Mesothelial cell of epicardium (in vitro differentiated cells): ENCODE measurements around the gene GGT6. TPM values are rescaled to one million over a fixed set of nuclear protein-coding genes. Genes with fewer than 3 reads are reported as not detected.
A peak's percentile ranks its signal among the peaks of the same experiment; 100 is the strongest.

Experiments
- DNase-seq, 2 experiments: peaks; one replicate each; pipeline ENCODE4 v3.0.0; 2021; ENCODE audit warnings: low spot score in 2 of 2; ENCODE audit not compliant: unreplicated experiment in 2 of 2
- H3K27ac Mint-ChIP-seq: 2 replicates; pipeline ENCODE4 v1.8.0; 2021; ENCODE audit warnings: mixed read lengths
- H3K27me3 Mint-ChIP-seq: 2 replicates; pipeline ENCODE4 v1.8.0; 2021; ENCODE audit warnings: low read depth, mixed read lengths
- H3K36me3 Mint-ChIP-seq: 2 replicates; pipeline ENCODE4 v1.8.0; 2021; ENCODE audit warnings: mixed read lengths
- H3K4me1 Mint-ChIP-seq: 2 replicates; pipeline ENCODE4 v1.8.0; 2021; ENCODE audit warnings: mixed read lengths
- H3K4me3 Mint-ChIP-seq: 2 replicates; pipeline ENCODE4 v1.8.0; 2021; ENCODE audit warnings: mild to moderate bottlenecking, moderate library complexity, mixed read lengths
- H3K9me3 Mint-ChIP-seq: 2 replicates; pipeline ENCODE4 v1.8.0; 2021; ENCODE audit warnings: mixed read lengths
- CTCF ChIP-seq: fragments of 200-600 bp; sonication (generic); IDR thresholded peaks from one replicate; pipeline ENCODE4 v1.5.0; 2021; ENCODE audit warnings: antibody characterized with exemption; ENCODE audit not compliant: unreplicated experiment
- total RNA-seq: library from RNA; stranded (reverse); gene quantifications from 3 replicates; pipeline ENCODE4 v1.2.1, GENCODE V29; 2021

The GGT6 gene
- total RNA-seq, 1 donor from 2014 or later, result 0.27 TPM

- no peak for DNase-seq
- no peaks in the 10 kb centered on the region for H3K9me3 Mint-ChIP-seq
- no peak for TF ChIP-seq CTCF
- H3K27ac Mint-ChIP-seq, result no peak overlapping the region
- peaks cover 40% of the 10 kb centered on the region for H3K4me1 Mint-ChIP-seq
- no peak overlapping the region for H3K4me3 Mint-ChIP-seq
- H3K36me3 Mint-ChIP-seq, result peaks cover 5% of the 10 kb centered on the region
- H3K27me3 Mint-ChIP-seq, result no peaks in the 10 kb centered on the region
Observed at GRCh38 chr17:4556996-4557395, 3.4 kb downstream of the GGT6 start.

DNA sequence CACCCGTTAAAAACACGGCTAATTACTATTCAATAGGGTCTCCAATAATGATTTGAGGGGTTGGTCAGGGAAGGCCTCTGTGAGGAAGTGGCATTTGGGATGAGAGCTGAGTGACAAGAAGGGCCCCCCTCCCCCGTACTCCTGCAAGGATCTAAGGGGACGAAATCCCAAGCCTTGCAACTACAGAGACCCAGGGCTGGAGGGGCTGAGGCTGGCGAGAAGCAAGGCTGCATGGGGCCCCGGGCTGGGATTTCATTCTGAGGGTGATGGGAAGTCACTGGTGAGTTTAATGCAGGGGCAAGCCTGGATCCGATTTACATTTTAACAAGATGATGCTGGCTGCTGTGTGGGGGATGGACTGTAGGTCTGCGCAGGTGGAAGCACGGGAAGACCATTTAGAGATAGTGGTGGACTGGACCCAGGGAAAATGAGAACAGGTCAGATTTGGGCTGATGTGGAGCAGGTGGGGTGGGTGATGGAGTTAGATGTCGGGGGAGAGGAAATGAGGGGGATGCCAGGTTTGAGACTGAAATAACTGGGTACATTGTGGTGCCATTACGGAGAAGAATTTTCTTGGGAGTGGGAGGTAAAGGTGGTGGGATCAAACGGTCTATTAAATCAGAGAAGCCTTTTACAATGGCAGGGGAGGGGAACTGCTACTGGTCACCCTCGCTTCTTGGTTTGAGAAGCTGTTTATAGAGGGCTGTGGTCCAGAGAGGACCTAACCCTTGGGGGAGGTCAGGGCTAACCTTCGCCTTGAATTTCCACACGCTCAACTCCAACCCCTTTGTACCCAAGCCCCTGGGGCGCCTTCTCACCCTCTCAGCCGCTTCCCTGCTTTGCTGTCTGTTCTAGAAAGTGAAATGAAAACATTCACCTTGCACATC, 4.3 kb downstream of the GGT6 start:
- Mint-ChIP-seq H3K27me3 (no peaks in the 10 kb centered on the region), H3K27ac (peak overlapping the region; percentile 97), H3K4me3 (peak overlapping the region; percentile 90), H3K4me1 (peaks cover 35% of the 10 kb centered on the region), H3K9me3 (no peaks in the 10 kb centered on the region), H3K36me3 (peaks cover 7% of the 10 kb centered on the region)
- TF ChIP-seq CTCF, result no peak
- DNase-seq, result no peak

- peak within 1 kb of the TSS; percentile 90 for H3K4me3 Mint-ChIP-seq
- no peaks in the 10 kb centered on the region for H3K27me3 Mint-ChIP-seq
- peak within 1 kb of the TSS; percentile 97 for H3K27ac Mint-ChIP-seq
- no peaks in the 10 kb centered on the region for H3K9me3 Mint-ChIP-seq
- peaks cover 11% of the 10 kb centered on the region for H3K36me3 Mint-ChIP-seq
- peak; percentile 94 to 96 for DNase-seq
- TF ChIP-seq CTCF, result peak; percentile 19
- peaks cover 31% of the 10 kb centered on the region for H3K4me1 Mint-ChIP-seq
Observed at GRCh38 chr17:4554997-4555799, 5.2 kb downstream of the GGT6 start, which contains the start of gene MYBBP1A. TSS of gene MYBBP1A (minus strand) at chr17:4555384. CDS start at chr17:4555324, 60 bp downstream.

DNA sequence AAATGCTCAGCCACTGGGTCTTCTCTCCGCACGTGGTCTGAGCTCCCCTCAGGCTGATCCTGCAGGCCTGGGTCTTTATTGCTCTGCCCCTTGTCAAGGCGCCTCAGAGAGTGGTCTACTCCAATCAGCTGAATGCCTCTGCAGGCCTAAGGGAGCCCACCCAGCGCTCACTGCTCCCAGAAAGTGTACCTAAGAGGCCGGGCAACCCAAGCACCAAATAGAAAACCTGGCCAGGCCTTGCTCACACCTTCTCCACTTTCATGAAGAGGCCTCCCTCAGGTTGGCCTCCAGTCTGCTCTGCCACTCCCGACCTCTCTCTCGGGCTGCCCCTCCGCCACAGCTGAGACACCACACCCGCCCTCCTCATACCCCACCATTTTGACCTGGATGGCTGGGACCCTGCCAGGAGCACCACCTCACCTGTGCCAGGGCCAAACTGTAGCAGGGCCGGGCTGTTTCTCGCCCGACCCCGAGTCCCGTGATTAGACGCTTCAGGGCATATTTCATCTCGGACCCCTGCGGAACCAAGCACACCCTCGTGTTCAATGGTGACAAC, 5.9 kb downstream of the GGT6 start:
- Mint-ChIP-seq H3K36me3 (peaks cover 11% of the 10 kb centered on the region), H3K9me3 (no peaks in the 10 kb centered on the region), H3K4me3 (peak overlapping the region; percentile 90), H3K4me1 (peaks cover 28% of the 10 kb centered on the region), H3K27ac (peak overlapping the region; percentile 97), H3K27me3 (no peaks in the 10 kb centered on the region)
- TF ChIP-seq CTCF, result no peak
- DNase-seq, result peak in 1 of 2 experiments; percentile 18

DNA sequence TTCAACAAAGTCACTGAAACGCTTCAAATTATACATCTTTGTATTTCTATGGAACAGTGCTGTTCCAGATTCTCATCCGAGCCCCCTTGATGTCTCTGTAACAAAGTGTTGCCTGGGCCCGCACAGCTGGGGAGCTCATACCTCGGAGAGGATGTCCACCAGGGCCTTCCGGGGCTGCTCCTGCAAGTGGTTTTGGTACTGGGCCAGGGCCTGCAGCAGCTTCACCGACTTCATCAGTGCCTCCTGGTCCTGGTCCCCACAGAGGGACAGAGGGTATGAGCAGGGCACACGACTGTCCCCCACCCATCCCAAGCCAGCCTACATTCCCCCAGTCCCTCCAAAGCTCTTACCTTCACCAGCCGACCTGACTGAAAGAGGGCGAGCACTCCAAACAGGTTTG, 6.7 kb downstream of the GGT6 start:
- Mint-ChIP-seq H3K4me1 (peaks cover 30% of the 10 kb centered on the region), H3K9me3 (no peaks in the 10 kb centered on the region), H3K27me3 (no peaks in the 10 kb centered on the region), H3K4me3 (peak overlapping the region; percentile 90), H3K36me3 (peaks cover 11% of the 10 kb centered on the region), H3K27ac (no peak overlapping the region)
- DNase-seq, result no peak
- no peak for TF ChIP-seq CTCF
